Effector memory CD8-positive, alpha-beta T cell (primary cell): ENCODE measurements around the gene EFNA2.
"Not testable (repeated sequence)": the region's sequence is repeated elsewhere in the genome, so short reads cannot be mapped to it uniquely, and the experiment has no call there.

ENCODE experiments used
- ATAC-seq: fragments of 150-1000 bp; cut with Tn5 transposase; replicated peaks from 2 replicates; pipeline ENCODE4 v1.10.0; 2021; ENCODE audit warnings: mild to moderate bottlenecking, moderate library complexity
- DNase-seq, 3 experiments: peaks; one replicate each; pipeline ENCODE4 v3.0.0; 2021
- H3K27ac Mint-ChIP-seq, 2 donors: one replicate each; pipeline ENCODE4 v1.8.0; 2022; ENCODE audit warnings: mild to moderate bottlenecking in 2 of 2, mixed read lengths in 2 of 2, moderate library complexity in 2 of 2
- H3K27me3 Mint-ChIP-seq, 2 donors: one replicate each; pipeline ENCODE4 v1.8.0; 2022; ENCODE audit warnings: mixed read lengths in 2 of 2
- H3K36me3 Mint-ChIP-seq: one replicate; pipeline ENCODE4 v1.8.0; 2022; ENCODE audit warnings: mild to moderate bottlenecking, moderate library complexity, mixed read lengths; ENCODE audit not compliant: insufficient read depth
- H3K4me1 Mint-ChIP-seq, 2 donors: one replicate each; pipeline ENCODE4 v1.8.0; 2022; ENCODE audit warnings: low read depth in 2 of 2, mixed read lengths in 2 of 2
- H3K4me3 Mint-ChIP-seq, 2 donors: one replicate each; pipeline ENCODE4 v1.8.0; 2022; ENCODE audit warnings: mild to moderate bottlenecking in 2 of 2, mixed read lengths in 2 of 2, moderate library complexity in 2 of 2
- H3K9me3 Mint-ChIP-seq, 2 donors: one replicate each; pipeline ENCODE4 v1.8.0; 2022; ENCODE audit warnings: mixed read lengths in 2 of 2

The EFNA2 gene

DNA sequence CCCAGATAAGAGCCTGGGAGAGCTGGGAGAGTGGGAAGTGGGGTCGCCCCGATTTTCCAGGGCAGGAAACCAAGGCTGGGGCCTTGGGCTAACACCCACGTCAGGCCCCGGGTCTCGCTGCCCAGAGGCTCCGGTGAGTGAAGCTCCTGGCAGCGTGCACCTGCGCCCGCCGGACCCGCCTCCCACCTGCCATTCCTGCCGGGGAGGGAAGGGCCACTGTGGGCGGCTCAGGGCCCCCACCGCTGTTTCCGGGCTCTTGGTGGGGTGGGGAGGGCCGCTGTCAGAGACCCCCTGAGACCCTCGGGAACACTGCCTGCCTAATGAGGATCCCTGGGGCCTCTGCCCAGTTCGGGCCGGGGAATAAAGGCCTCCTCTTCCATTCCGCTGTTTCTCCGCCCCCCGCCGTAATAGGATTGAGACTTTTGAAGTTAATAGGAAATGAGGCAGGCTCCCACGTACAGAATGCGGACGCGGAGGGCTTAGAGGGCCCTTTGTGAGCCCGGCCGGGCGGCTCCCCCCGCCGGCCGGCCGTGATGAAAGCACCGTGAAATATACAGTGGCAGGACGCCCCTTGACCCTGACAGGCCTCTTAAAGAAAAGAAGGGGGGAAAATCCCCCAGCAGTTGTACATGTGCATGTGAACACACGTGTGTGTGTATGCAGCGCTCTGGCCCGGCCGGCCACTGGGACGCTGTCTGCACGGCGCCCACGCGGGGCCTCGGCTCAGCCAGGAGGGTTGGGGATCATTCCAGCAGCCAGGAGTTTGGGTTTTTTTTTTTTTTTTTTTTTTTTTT is 33.2 kb downstream of the EFNA2 start:
- H3K27me3 Mint-ChIP-seq = peaks cover 42 to 64% of the 10 kb centered on the region in 2 donors

DNA sequence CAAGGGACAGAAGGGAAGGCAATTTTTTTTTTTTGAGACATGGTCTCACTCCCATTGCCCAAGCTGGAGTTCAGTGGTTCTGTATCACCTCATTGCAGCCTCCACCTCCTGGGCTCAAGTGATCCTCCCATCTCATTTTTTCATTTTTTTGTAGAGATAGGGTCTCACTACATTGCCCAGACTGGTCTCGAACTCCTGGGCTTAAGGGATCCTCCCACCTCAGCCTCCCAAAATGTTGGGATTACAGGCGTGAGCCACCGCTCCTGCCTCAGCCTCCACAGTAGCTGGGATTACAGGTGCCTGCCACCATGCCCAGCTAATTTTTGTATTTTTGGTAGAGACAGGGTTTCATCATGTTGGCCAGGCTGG is 34.6 kb downstream of the EFNA2 start:
- not testable (repeated sequence) for H3K4me3 Mint-ChIP-seq, H3K4me1 Mint-ChIP-seq, H3K36me3 Mint-ChIP-seq, DNase-seq, H3K9me3 Mint-ChIP-seq, H3K27ac Mint-ChIP-seq, ATAC-seq
- H3K27me3 Mint-ChIP-seq = peaks cover 48 to 73% of the 10 kb centered on the region in 2 donors

More for the DNA sequence above, 33.2 kb downstream of the EFNA2 start:
- H3K36me3 Mint-ChIP-seq = no peaks in the 10 kb centered on the region
- H3K4me1 Mint-ChIP-seq = no peaks in the 10 kb centered on the region
- ATAC-seq = no peak
- H3K27ac Mint-ChIP-seq = no peak overlapping the region
- no peak for DNase-seq
- no peak overlapping the region for H3K4me3 Mint-ChIP-seq
- H3K9me3 Mint-ChIP-seq = no peaks in the 10 kb centered on the region

DNA sequence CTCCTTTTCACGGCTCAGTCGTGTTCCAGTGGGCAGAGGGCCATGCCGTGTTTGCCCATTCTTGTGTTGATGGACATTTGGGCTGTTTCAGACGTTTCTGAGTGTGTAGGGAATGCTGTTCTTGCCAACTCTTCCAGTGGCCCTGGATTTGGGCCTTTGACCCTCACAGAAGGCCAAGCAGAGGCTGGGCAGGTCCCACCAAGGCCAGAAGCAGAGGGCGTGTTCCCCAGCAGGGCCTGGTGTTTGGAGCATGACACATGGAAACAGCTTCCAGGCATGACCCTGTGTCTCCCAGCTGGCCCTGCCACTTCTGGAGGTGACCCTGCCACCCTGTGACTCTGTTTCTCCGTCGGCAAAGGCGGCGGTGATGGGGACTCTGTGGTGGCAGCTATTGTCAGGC is 35.9 kb downstream of the EFNA2 start:
- Mint-ChIP-seq H3K4me1 (no peaks in the 10 kb centered on the region), H3K9me3 (no peaks in the 10 kb centered on the region), H3K4me3 (no peak overlapping the region), H3K27ac (peak overlapping the region in 1 of 2 donors; percentile 41), H3K36me3 (no peaks in the 10 kb centered on the region), H3K27me3 (peaks cover 48 to 70% of the 10 kb centered on the region in 2 donors)
- no peak for DNase-seq
- no peak for ATAC-seq

DNA sequence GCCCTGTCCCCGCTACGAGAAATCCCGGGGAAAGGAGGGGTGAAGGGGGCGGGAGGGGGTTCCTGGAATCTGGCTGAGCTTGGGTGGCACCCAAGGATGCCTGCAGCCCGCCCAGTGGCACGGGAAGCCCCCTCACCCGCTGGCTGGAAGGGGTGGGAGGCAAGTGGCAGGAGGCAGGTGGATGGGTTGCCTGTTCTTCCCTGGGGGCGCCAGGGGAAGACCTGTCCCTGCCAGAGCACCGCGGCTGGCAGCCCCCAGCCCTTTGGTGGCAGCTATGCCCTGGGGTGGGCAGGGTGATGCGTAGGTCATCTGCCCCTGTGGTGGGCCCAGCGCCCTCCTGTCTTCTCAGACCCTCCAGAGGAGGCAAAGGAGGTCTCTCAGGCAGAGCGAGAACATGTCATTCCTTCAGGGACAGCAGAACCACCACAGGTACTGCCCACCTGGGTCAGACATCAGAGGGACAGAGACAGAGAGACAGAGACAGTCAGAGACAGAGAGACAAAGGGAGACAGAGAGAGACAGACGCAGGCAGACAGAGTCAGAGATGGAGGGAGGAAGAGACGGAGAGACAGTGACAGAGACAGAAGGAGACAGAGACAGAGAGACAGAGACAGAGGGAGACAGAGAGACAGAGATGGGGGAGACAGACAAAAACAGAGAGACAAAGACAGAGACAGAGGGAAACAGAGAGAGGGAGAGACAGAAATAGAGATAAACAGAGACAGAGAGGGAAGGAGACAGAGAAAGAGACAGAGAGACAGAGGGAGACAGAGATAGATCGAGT is 36.7 kb downstream of the EFNA2 start:
- DNase-seq = no peak
- Mint-ChIP-seq H3K27me3 (peaks cover 42 to 62% of the 10 kb centered on the region in 2 donors), H3K4me1 (no peaks in the 10 kb centered on the region), H3K27ac (no peak overlapping the region), H3K4me3 (no peak overlapping the region), H3K36me3 (no peaks in the 10 kb centered on the region), H3K9me3 (no peaks in the 10 kb centered on the region)
- no peak for ATAC-seq

DNA sequence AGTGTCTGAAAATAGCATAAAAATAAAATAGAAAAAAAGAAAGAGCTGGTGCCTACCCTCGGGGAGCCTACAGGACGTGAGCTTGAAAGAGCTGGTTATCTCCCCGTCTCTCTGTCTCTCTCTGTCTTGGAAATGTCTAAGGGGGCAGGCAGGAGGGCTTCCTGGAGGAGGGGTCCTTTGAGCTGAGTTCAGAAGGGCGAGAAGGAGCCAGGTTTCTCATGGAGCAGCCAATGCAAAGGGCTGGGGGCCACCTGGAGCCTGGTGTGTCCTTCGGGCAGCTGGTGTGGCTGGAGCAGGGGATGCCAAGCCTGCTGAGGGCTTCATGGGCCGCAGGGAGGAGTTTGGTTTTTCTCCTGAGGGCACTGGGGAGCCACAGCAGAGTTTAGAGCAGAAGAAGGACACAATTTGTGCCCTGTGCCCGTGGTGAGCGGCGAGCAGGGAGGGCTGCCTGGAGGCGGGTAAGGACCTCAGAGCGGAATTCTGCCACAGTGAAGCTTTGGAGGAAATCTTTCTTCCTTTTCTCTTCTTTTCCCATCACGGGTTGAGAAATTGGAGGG is 38.7 kb downstream of the EFNA2 start:
- no peak overlapping the region for H3K27ac Mint-ChIP-seq
- ATAC-seq (no peak), DNase-seq (no peak)
- no peaks in the 10 kb centered on the region for H3K4me1 Mint-ChIP-seq
- no peaks in the 10 kb centered on the region for H3K9me3 Mint-ChIP-seq
- no peak overlapping the region for H3K4me3 Mint-ChIP-seq
- no peaks in the 10 kb centered on the region for H3K36me3 Mint-ChIP-seq
- H3K27me3 Mint-ChIP-seq = peaks cover 33 to 48% of the 10 kb centered on the region in 2 donors

DNA sequence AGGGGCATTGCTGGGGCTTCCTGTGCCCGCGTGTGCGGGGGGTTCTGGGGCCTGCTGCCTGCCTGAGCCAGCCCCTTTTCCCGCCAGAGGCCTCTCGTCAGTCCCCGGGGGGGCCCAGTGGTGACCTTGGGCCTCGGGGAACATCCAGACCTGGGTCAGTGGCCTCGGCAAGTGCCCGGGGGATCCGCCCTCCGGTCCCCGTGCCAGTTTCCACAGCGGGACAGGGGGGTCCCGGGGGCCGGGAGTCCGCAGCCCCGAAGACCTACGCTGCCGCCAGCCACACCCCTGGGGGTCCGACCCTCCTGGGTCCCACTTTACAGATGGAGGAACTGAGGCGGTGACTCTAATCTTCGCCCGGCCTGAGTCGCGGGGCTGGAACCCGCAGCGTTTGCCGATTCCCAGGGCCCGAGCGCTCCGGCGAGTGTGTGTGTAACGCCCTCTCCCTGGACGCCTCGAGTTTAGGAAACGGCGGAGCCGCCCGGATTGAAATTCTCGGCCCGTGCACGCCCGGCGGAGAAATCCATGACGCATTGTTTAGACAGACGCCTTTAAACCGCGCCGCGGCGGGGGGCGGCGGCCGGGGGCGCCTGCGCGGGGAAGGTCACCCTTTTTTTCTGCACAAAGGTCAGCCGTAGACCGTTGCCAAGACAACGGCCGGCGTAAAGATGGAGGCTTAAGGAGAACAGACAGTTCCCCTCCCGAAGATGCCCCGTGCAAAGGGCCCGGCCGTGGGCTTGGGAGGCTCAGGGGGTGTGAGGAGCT is 39.3 kb downstream of the EFNA2 start:
- no peak overlapping the region for H3K27ac Mint-ChIP-seq
- H3K4me3 Mint-ChIP-seq = no peak overlapping the region
- peaks cover 33 to 41% of the 10 kb centered on the region in 2 donors for H3K27me3 Mint-ChIP-seq
- no peaks in the 10 kb centered on the region for H3K4me1 Mint-ChIP-seq
- DNase-seq (no peak), ATAC-seq (peak; percentile 21)
- H3K36me3 Mint-ChIP-seq = no peaks in the 10 kb centered on the region
- H3K9me3 Mint-ChIP-seq = no peaks in the 10 kb centered on the region

DNA sequence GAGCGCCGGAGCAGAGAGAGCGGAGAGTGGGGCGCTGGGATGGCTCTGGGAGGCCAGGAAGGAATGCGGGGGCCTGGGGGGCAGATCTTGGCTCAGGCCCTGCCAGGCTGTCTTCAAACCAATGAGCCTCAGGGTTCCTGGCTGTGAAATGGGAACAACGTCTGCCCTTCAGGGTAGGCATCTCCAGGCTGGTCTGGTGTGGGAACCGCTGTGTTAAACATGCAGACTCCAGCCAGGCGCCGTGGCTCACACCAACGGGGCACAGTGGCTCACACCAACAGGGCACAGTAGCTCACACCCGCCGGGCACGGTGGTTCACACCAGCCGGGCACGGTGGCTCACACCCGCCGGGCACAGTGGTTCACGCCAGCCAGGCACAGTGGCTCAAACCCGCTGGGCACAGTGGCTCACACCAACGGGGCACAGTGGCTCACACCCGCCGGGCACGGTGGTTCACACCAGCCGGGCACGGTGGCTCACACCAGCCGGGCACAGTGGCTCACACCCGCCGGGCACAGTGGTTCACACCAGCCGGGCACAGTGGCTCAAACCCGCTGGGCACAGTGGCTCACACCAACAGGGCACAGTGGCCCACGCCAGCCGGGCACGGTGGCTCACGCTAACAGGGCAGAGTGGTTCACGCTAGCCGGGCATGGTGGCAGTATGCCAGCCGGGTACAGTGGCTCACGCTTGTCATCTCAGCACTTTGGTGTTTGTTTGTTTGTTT is 40.1 kb downstream of the EFNA2 start:
- no peak overlapping the region for H3K4me3 Mint-ChIP-seq
- H3K27ac Mint-ChIP-seq = no peak overlapping the region
- H3K36me3 Mint-ChIP-seq = no peaks in the 10 kb centered on the region

DNA sequence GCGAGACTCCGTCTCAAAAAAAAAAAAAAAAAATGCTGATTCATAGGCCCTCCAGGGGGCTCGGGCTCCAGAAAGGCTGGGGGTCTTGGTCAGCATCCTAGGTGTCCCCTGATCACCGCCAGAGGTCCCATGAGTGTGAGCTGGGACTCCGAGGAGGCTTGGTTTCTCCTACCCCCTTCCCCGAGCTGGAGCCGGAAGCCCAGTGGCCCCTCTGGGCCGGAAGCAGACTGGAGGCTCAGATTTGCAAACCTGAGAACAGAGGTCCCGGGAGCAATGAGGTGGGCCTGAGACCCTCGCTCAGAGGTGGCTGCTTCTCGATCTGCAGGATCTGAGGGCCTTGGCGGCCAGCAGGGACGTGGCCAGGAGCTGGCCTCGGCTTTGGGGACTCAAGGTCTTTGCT is 41.5 kb downstream of the EFNA2 start:
- peaks cover 26 to 30% of the 10 kb centered on the region in 2 donors for H3K27me3 Mint-ChIP-seq

More for the DNA sequence above, 40.1 kb downstream of the EFNA2 start:
- Mint-ChIP-seq H3K4me1 (no peaks in the 10 kb centered on the region), H3K27me3 (peaks cover 38 to 39% of the 10 kb centered on the region in 2 donors), H3K9me3 (no peaks in the 10 kb centered on the region)
- DNase-seq (no peak), ATAC-seq (no peak)

DNA sequence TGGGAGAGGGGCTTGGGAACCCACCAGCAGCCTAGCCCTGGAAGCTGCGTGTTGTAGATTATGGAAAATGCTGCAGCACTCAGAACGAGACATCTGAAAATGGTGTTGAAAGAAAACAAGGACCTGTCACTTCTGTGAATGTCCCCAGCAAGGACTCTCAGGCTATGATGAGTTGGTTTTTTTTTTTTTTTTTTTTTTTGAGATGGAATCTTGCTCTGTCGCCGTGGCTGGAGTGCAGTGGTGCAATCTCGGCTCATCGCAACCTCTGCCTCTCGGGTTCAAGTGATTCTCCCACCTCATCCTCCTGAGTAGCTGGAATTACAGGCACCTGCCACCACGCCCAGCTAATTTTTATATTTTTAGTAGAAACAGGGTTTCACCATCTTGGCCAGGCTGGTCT is 46.5 kb downstream of the EFNA2 start:
- not testable (repeated sequence) for H3K9me3 Mint-ChIP-seq, H3K4me3 Mint-ChIP-seq, ATAC-seq, H3K27me3 Mint-ChIP-seq, H3K4me1 Mint-ChIP-seq, DNase-seq, H3K27ac Mint-ChIP-seq, H3K36me3 Mint-ChIP-seq

More for the DNA sequence above, 41.5 kb downstream of the EFNA2 start:
- Mint-ChIP-seq H3K4me1 (no peaks in the 10 kb centered on the region), H3K9me3 (no peaks in the 10 kb centered on the region), H3K36me3 (no peaks in the 10 kb centered on the region), H3K4me3 (no peak overlapping the region), H3K27ac (no peak overlapping the region)
- ATAC-seq = no peak
- no peak for DNase-seq

DNA sequence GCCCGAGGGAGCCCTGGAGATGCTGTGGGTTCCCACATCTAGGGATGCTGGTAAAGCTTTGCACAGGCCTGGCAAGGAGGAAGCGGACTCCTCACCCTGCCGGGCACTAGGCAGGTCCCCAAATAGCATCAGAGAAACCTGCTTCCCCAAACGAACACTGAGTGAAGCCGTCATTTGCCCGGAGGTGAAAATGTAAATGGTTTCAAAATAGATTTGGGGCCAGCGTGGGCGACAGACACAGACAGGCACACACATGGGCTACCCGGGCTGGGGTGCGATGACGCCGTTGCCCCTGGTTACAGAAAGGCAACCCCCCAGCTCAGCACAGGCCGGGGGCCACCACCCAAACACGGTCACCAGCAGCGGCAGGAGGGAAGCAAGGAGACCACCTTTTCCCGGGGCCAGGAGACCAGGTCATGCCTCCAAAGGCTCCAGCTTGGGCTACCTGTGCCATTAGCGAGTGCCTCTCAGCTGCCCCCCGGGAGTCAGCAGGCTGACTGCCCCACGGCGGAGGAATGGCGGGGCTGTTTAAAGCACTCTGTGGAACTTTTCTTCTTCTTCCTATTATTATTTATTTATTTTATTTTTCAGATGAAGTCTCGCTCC is 50.5 kb downstream of the EFNA2 start:
- peaks cover 8 to 25% of the 10 kb centered on the region in 2 donors for H3K27me3 Mint-ChIP-seq
- H3K36me3 Mint-ChIP-seq = no peaks in the 10 kb centered on the region
- no peak overlapping the region for H3K27ac Mint-ChIP-seq
- no peaks in the 10 kb centered on the region for H3K4me1 Mint-ChIP-seq
- H3K9me3 Mint-ChIP-seq = no peaks in the 10 kb centered on the region
- no peak overlapping the region for H3K4me3 Mint-ChIP-seq
- DNase-seq (no peak), ATAC-seq (no peak)

DNA sequence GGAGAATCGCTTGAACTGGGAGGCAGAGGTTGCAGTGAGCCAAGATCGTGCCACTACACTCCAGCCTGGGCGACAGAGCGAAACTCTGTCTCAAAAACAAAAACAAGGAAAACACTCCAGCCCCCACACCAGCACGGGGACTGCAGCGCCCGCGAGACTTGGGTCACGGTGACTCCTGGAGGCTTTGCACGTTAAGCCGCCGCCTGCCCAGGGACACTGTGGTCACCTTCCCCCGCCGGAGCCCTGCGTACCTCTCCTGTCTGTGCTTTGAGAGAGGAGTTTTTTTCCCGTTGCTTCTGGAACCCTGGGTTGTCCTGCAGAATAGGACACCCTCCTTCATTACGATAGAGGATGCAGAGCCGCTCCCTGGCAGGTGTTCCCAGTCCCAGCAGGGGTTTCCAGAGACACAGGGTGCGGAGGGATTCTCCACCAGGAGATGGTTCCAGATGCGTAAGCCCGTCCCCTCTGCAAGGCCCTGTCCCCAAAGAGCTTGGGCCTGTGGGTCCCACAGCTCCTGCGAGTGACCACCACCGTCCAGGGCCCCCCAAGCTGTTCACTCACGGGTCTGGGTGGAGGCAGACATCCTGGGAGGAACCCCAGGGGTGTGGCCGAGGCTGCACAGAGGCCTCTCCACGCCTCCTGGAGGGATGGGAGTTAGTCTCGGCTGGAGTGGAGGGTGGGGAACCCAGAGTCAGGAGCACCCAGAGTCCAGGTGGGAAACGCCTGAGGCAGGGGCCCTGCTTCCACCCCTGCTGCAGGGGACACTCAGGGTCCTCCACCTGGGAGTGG is 55.2 kb downstream of the EFNA2 start:
- ATAC-seq = no peak
- Mint-ChIP-seq H3K36me3 (no peaks in the 10 kb centered on the region), H3K9me3 (no peaks in the 10 kb centered on the region), H3K4me1 (peaks cover 0 to 5% of the 10 kb centered on the region in 2 donors), H3K4me3 (no peak overlapping the region), H3K27ac (no peak overlapping the region), H3K27me3 (peaks cover 8 to 25% of the 10 kb centered on the region in 2 donors)
- DNase-seq = no peak

DNA sequence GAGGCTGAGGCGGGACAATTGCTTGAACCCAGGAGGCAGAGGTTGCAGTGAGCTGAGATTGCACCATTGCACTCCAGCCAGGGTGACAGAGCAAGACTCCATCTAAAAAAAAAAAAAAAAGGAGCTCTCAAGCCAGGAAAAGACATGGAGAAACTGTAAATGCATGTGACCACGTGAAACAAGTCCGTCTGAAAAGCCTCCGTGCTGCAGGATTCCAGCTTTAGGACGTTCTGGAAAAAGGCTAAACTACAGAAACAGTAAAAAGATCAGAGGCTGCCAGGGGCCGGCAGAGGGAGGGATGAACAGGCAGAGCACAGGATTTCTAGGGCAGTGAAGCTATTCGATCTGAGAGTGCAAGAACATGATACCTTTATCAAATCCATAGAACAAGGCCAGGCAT is 57.4 kb downstream of the EFNA2 start:
- Mint-ChIP-seq H3K4me1 (peaks cover 0 to 5% of the 10 kb centered on the region in 2 donors), H3K9me3 (no peaks in the 10 kb centered on the region), H3K36me3 (no peaks in the 10 kb centered on the region), H3K27ac (no peak overlapping the region), H3K27me3 (peaks cover 6 to 14% of the 10 kb centered on the region in 2 donors), H3K4me3 (no peak overlapping the region)
- no peak for ATAC-seq
- DNase-seq = no peak
